Stomach (tissue), 4 donors: ENCODE measurements around the gene DDX50.

Experiments used
- POLR2A ChIP-seq, 4 donors: fragments of 450-650 bp; IDR thresholded peaks; one replicate each; pipeline ENCODE4 v1.6.1; 2016; ENCODE audit warnings: antibody characterized with exemption in 4 of 4, control low read depth in 2 of 4, mild to moderate bottlenecking in 1 of 4, moderate library complexity in 1 of 4
- TF ChIP-seq, protein P1 (sequence below), 7 experiments: fragments of 450-650 bp in 4 of 7; fragments of 200-600 bp in 3 of 7; sonication (generic) in 3 of 7; IDR thresholded peaks; one replicate each; pipeline ENCODE4 v1.5.1; 2016 to 2019; ENCODE audit warnings: antibody characterized with exemption in 7 of 7, control low read depth in 2 of 7, mild to moderate bottlenecking in 1 of 7

DNA sequence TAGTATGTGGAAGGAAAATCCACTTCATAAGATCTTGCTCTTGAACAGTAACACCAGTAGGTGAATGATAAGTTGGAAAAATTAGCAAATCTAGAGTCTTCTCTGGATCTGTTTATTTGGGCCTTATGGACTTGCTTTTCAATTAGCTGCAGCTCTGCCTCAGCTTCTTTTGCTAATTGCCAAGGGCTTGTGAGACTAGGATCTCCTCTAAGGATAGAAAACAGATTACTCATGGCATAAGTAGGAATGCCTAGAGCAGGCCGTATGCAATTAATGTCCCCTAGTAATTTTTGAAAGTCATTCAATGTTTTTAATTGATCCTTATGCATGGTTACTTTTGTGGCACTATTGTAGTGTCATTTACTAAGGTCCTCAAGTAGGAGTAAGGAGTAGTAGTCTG lies 36.5 kb upstream of the DDX50 start:
- TF ChIP-seq POLR2A (IDR thresholded peaks at IDR 0.05) = no peak
- TF ChIP-seq, protein P1, sequence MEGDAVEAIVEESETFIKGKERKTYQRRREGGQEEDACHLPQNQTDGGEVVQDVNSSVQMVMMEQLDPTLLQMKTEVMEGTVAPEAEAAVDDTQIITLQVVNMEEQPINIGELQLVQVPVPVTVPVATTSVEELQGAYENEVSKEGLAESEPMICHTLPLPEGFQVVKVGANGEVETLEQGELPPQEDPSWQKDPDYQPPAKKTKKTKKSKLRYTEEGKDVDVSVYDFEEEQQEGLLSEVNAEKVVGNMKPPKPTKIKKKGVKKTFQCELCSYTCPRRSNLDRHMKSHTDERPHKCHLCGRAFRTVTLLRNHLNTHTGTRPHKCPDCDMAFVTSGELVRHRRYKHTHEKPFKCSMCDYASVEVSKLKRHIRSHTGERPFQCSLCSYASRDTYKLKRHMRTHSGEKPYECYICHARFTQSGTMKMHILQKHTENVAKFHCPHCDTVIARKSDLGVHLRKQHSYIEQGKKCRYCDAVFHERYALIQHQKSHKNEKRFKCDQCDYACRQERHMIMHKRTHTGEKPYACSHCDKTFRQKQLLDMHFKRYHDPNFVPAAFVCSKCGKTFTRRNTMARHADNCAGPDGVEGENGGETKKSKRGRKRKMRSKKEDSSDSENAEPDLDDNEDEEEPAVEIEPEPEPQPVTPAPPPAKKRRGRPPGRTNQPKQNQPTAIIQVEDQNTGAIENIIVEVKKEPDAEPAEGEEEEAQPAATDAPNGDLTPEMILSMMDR (IDR thresholded peaks at IDR 0.05) = no peak
